HL-60 (cell line): ENCODE measurements around the gene AKAP10.

ENCODE experiments used
- DNase-seq, 2 experiments: peaks; one replicate each; pipeline ENCODE4 v3.0.0-alpha.2; 2010 to 2020; ENCODE audit warnings: low read depth in 1 of 2, low spot score in 1 of 2
- H3K27ac ChIP-seq: fragments of 250-450 bp; sonication (Bioruptor Pico); replicated peaks from 2 replicates; pipeline ENCODE4 v1.5.1; 2020; ENCODE audit warnings: mild to moderate bottlenecking, moderate library complexity
- H3K27me3 ChIP-seq: fragments of 250-450 bp; sonication (Bioruptor Pico); 2 replicates; pipeline ENCODE4 v1.5.1; 2021; ENCODE audit warnings: mild to moderate bottlenecking, moderate library complexity; ENCODE audit not compliant: insufficient read depth, poor library complexity, severe bottlenecking
- H3K4me3 ChIP-seq: replicated peaks from 2 replicates; pipeline ENCODE4 v1.5.1; 2011; ENCODE audit warnings: mild to moderate bottlenecking, control low read depth, low read length; ENCODE audit not compliant: insufficient read depth
- GABPA ChIP-seq: IDR thresholded peaks from 2 replicates; pipeline ENCODE4 v1.6.1; 2012; ENCODE audit warnings: low read depth
- POLR2AphosphoS5 ChIP-seq: IDR thresholded peaks from 2 replicates; pipeline ENCODE4 v1.6.1; 2012; ENCODE audit warnings: low read depth
- REST ChIP-seq: IDR thresholded peaks from 2 replicates; pipeline ENCODE4 v1.6.1; 2012; ENCODE audit warnings: low read depth; ENCODE audit not compliant: insufficient replicate concordance
- SPI1 ChIP-seq: IDR thresholded peaks from 2 replicates; pipeline ENCODE4 v1.6.1; 2012; ENCODE audit warnings: low read depth, mild to moderate bottlenecking, borderline replicate concordance
- TF ChIP-seq, protein P1 (sequence below): IDR thresholded peaks from one replicate; pipeline ENCODE4 v1.5.1; 2011; ENCODE audit warnings: low read length, control low read depth, inconsistent platforms; ENCODE audit not compliant: insufficient read depth

AKAP10 gene

DNA sequence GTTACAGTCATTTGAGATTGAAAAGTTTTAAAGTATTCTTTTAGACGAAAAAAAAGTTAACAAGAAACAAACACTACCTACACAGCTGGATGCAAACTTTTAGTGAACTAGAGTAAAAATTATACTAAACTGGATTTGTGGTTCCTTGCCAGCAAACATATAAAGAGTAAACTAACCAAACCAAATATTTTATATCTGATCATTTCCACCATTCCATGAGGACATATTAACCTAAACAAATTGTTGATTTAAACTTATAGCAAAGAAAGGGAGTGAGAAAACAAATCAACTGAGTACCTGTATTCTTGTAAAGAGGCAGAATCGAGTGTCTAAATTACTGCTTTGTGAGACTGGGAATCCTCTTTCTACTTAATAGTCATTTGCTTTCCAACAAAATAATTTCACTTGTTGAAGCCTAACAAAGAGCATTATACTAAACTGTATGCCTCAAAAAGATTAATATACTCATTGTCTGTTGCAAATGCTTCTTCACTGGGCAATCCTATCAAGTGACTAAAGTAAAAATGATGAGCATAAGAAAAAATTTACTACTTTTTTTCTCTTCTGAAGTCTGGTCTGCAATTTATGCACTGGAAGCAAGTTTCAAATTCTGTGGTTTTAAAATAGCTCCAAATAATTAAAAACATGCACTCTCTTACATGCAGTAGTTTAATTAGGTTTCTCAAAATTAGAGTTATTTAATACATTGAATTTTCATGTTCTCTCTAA is 37.5 kb downstream of the AKAP10 start:
- H3K27ac ChIP-seq: no peak overlapping the region
- no peak for DNase-seq
- no peaks in the 10 kb centered on the region for H3K27me3 ChIP-seq
- TF ChIP-seq REST (no peak), POLR2AphosphoS5 (no peak), GABPA (no peak), SPI1 (no peak)
- TF ChIP-seq, protein P1, sequence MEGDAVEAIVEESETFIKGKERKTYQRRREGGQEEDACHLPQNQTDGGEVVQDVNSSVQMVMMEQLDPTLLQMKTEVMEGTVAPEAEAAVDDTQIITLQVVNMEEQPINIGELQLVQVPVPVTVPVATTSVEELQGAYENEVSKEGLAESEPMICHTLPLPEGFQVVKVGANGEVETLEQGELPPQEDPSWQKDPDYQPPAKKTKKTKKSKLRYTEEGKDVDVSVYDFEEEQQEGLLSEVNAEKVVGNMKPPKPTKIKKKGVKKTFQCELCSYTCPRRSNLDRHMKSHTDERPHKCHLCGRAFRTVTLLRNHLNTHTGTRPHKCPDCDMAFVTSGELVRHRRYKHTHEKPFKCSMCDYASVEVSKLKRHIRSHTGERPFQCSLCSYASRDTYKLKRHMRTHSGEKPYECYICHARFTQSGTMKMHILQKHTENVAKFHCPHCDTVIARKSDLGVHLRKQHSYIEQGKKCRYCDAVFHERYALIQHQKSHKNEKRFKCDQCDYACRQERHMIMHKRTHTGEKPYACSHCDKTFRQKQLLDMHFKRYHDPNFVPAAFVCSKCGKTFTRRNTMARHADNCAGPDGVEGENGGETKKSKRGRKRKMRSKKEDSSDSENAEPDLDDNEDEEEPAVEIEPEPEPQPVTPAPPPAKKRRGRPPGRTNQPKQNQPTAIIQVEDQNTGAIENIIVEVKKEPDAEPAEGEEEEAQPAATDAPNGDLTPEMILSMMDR: no peak
- no peak overlapping the region for H3K4me3 ChIP-seq

- no peak overlapping the region for H3K27ac ChIP-seq
- no peak for TF ChIP-seq REST
- TF ChIP-seq GABPA: no peak
- TF ChIP-seq SPI1: no peak
- TF ChIP-seq, protein P1: no peak
- TF ChIP-seq POLR2AphosphoS5: no peak
- no peak overlapping the region for H3K4me3 ChIP-seq
- no peaks in the 10 kb centered on the region for H3K27me3 ChIP-seq
- no peak for DNase-seq
Measured at GRCh38 chr17:19938736-19939135, 38.9 kb downstream of the AKAP10 start.

GRCh38 chr17:19937522-19937921 is 40.1 kb downstream of the AKAP10 start:
- TF ChIP-seq, protein P1: no peak
- TF ChIP-seq POLR2AphosphoS5 (no peak), REST (no peak), SPI1 (no peak), GABPA (no peak)
- no peak overlapping the region for H3K27ac ChIP-seq
- no peak for DNase-seq
- no peak overlapping the region for H3K4me3 ChIP-seq
- no peaks in the 10 kb centered on the region for H3K27me3 ChIP-seq
